Measurements from ENCODE around the gene AP4E1.
"Not testable (repeated sequence)": the region's sequence is repeated elsewhere in the genome, so short reads cannot be mapped to it uniquely, and the experiment has no call there.

The AP4E1 gene

GRCh38 chr15:51024735-51025453, 116.4 kb downstream of the AP4E1 start:
- no peak for DNase-seq (ENCODE audit: low read depth)

GRCh38 chr15:51025454-51025846, 117.0 kb downstream of the AP4E1 start:
- no peak for DNase-seq (ENCODE audit: low read depth)

- no peak for DNase-seq (ENCODE audit: low read depth)
These were observed 122.3 kb downstream of the AP4E1 start for GRCh38 chr15:51030649-51031316.

GRCh38 chr15:51037474-51037873, 129.0 kb downstream of the AP4E1 start:
- not testable (repeated sequence) for DNase-seq (ENCODE audit: low read depth)

- no peak for DNase-seq (ENCODE audit: low read depth)
These were observed 129.9 kb downstream of the AP4E1 start for GRCh38 chr15:51038162-51038973.

- DNase-seq (ENCODE audit: low read depth): no peak
These were observed 130.5 kb downstream of the AP4E1 start for GRCh38 chr15:51038974-51039319.

- DNase-seq (ENCODE audit: low read depth): no peak
These were observed 135.7 kb downstream of the AP4E1 start for GRCh38 chr15:51044037-51044727.

- DNase-seq (ENCODE audit: low read depth): no peak
These were observed 137.5 kb downstream of the AP4E1 start for GRCh38 chr15:51046016-51046415.

- DNase-seq (ENCODE audit: low read depth): no peak
These were observed 138.4 kb downstream of the AP4E1 start for GRCh38 chr15:51046799-51047449.

- DNase-seq (ENCODE audit: low read depth): no peak
These were observed 139.8 kb downstream of the AP4E1 start for GRCh38 chr15:51048308-51048707.

- no peak for DNase-seq (ENCODE audit: low read depth)
These were observed 140.6 kb downstream of the AP4E1 start for GRCh38 chr15:51049081-51049480.

GRCh38 chr15:51051776-51052175, 143.3 kb downstream of the AP4E1 start:
- DNase-seq (ENCODE audit: low read depth): no peak

GRCh38 chr15:51053571-51053970, 145.1 kb downstream of the AP4E1 start:
- no peak for DNase-seq (ENCODE audit: low read depth)

GRCh38 chr15:51054535-51054934, 146.1 kb downstream of the AP4E1 start:
- DNase-seq (ENCODE audit: low read depth): no peak

Data from stimulated activated CD8-positive, alpha-beta memory T cell treated with anti-CD3 and anti-CD28 coated beads, Interleukin-12 subunit alpha, Interleukin-12 subunit beta, amount 100 ng/mL, for 4 hours (primary cell).